ENCODE data around the gene OARD1.

GRCh38 chr6:41071923-41072835 lies at the start of gene OARD1:
- TF ChIP-seq POLR2A (IDR thresholded peaks at IDR 0.05; ENCODE audit: low read length) (peak; percentile 91), GATA1 (IDR thresholded peaks at IDR 0.05; ENCODE audit: low read depth, low read length) (no peak)

Measured in erythroblast (primary cell).